MM.1S (cell line): ENCODE results near the gene FAM120A.

ENCODE experiments used
- DNase-seq: peaks from one replicate; pipeline ENCODE4 v3.0.0-alpha.2; 2015
- H2AFZ ChIP-seq: fragments of 300-600 bp; sonication (generic); 2 replicates; pipeline ENCODE4 v1.6.0; 2016; ENCODE audit warnings: antibody characterized with exemption, low read length
- H3F3A ChIP-seq: fragments of 300-600 bp; sonication (generic); 2 replicates; pipeline ENCODE4 v1.6.1; 2016; ENCODE audit warnings: mild to moderate bottlenecking, antibody characterized with exemption, low read length, moderate library complexity, mixed read lengths; ENCODE audit not compliant: insufficient read depth
- H3K27ac ChIP-seq: fragments of 300-600 bp; sonication (generic); 2 replicates; pipeline ENCODE4 v1.5.1; 2016; ENCODE audit warnings: mild to moderate bottlenecking, low read length
- H3K27me3 ChIP-seq: fragments of 300-600 bp; sonication (generic); replicated peaks from 2 replicates; pipeline ENCODE4 v1.6.0; 2016; ENCODE audit warnings: low read length; ENCODE audit not compliant: insufficient read depth
- H3K36me3 ChIP-seq: fragments of 300-600 bp; sonication (generic); replicated peaks from 2 replicates; pipeline ENCODE4 v1.6.1; 2016; ENCODE audit warnings: mild to moderate bottlenecking, low read length, mixed read lengths; ENCODE audit not compliant: insufficient read depth
- H3K4me1 ChIP-seq: fragments of 300-600 bp; sonication (generic); 2 replicates; pipeline ENCODE4 v1.6.1; 2016; ENCODE audit warnings: low read length, mixed read lengths
- H3K4me2 ChIP-seq: fragments of 300-600 bp; sonication (generic); 2 replicates; pipeline ENCODE4 v1.6.0; 2016; ENCODE audit warnings: low read depth, low read length
- H3K4me3 ChIP-seq: fragments of 300-600 bp; sonication (generic); 2 replicates; pipeline ENCODE4 v1.5.1; 2016; ENCODE audit warnings: low read length, mixed read lengths
- H3K79me2 ChIP-seq: fragments of 300-600 bp; sonication (generic); 2 replicates; pipeline ENCODE4 v1.6.1; 2016; ENCODE audit warnings: mixed run types, low read length, mixed read lengths
- H3K9ac ChIP-seq: fragments of 300-600 bp; sonication (generic); 2 replicates; pipeline ENCODE4 v1.6.1; 2016; ENCODE audit warnings: low read length, mixed read lengths
- H3K9me2 ChIP-seq: fragments of 300-600 bp; sonication (generic); replicated peaks from 2 replicates; pipeline ENCODE4 v1.6.1; 2016; ENCODE audit warnings: mild to moderate bottlenecking, low read length, mixed read lengths; ENCODE audit not compliant: insufficient read depth
- H3K9me3 ChIP-seq: fragments of 300-600 bp; sonication (generic); replicated peaks from 2 replicates; pipeline ENCODE4 v1.6.1; 2016; ENCODE audit warnings: mild to moderate bottlenecking, low read length, mixed read lengths; ENCODE audit not compliant: insufficient read depth
- H4K20me1 ChIP-seq: fragments of 300-600 bp; sonication (generic); 2 replicates; pipeline ENCODE4 v1.6.1; 2016; ENCODE audit warnings: mild to moderate bottlenecking, low read length, moderate library complexity, mixed read lengths; ENCODE audit not compliant: insufficient read depth
- CTCF ChIP-seq: fragments of 300-600 bp; sonication (generic); IDR thresholded peaks from 2 replicates; pipeline ENCODE4 v1.5.1; 2016; ENCODE audit warnings: antibody characterized with exemption, low read length, mixed read lengths
- EZH2 ChIP-seq: fragments of 300-600 bp; sonication (generic); optimal IDR thresholded peaks from 2 replicates; pipeline ENCODE3; 2017; ENCODE audit warnings: low read depth, mild to moderate bottlenecking, antibody characterized with exemption, low read length, mixed read lengths
- EZH2phosphoT487 ChIP-seq: fragments of 300-600 bp; sonication (generic); IDR thresholded peaks from 2 replicates; pipeline ENCODE4 v1.6.1; 2018; ENCODE audit warnings: antibody characterized with exemption, low read length

The FAM120A gene

GRCh38 chr9:93579711-93580516, 128.4 kb downstream of the FAM120A start:
- no peak for TF ChIP-seq CTCF
- no peak for TF ChIP-seq EZH2
- TF ChIP-seq EZH2phosphoT487: no peak
- Histone ChIP-seq H3K79me2 (peaks cover 83% of the 10 kb centered on the region), H3K4me1 (peaks cover 6% of the 10 kb centered on the region; the same call in 1 of the 2 replicates), H3K27me3 (no peaks in the 10 kb centered on the region), H3K9me3 (no peaks in the 10 kb centered on the region), H2AFZ (no peak overlapping the region), H3K27ac (no peak overlapping the region), H3K4me2 (no peak overlapping the region), H3K36me3 (no peaks in the 10 kb centered on the region), H3K9ac (no peak overlapping the region), H4K20me1 (no peaks in the 10 kb centered on the region; the same call in 1 of the 2 replicates), H3K9me2 (no peaks in the 10 kb centered on the region), H3K4me3 (no peak overlapping the region), H3F3A (no peaks in the 10 kb centered on the region)
- no peak for DNase-seq

GRCh38 chr9:93580654-93581380, 129.3 kb downstream of the FAM120A start:
- TF ChIP-seq CTCF (no peak), EZH2phosphoT487 (no peak), EZH2 (no peak)
- Histone ChIP-seq H3K4me1 (0 out of 2 replicates have a peak, but pooled peaks cover 3% of the 10 kb centered on the region), H3K9ac (no peak overlapping the region), H2AFZ (no peak overlapping the region), H3K79me2 (peaks cover 84% of the 10 kb centered on the region), H3K27me3 (no peaks in the 10 kb centered on the region), H3K9me3 (no peaks in the 10 kb centered on the region), H3F3A (no peaks in the 10 kb centered on the region), H3K36me3 (no peaks in the 10 kb centered on the region), H3K4me3 (no peak overlapping the region), H3K4me2 (no peak overlapping the region), H3K9me2 (no peaks in the 10 kb centered on the region), H3K27ac (no peak overlapping the region), H4K20me1 (no peaks in the 10 kb centered on the region; the same call in 1 of the 2 replicates)
- DNase-seq: no peak

- Histone ChIP-seq H3K36me3 (no peaks in the 10 kb centered on the region), H3K4me3 (no peak overlapping the region), H3K9ac (no peak overlapping the region), H4K20me1 (no peaks in the 10 kb centered on the region; the same call in none of the 2 replicates), H3K4me2 (no peak overlapping the region), H3K9me3 (no peaks in the 10 kb centered on the region), H3K27me3 (no peaks in the 10 kb centered on the region), H3K27ac (no peak overlapping the region), H2AFZ (no peak overlapping the region), H3K79me2 (peaks cover 96% of the 10 kb centered on the region), H3K9me2 (no peaks in the 10 kb centered on the region), H3K4me1 (0 out of 2 replicates have a peak, but pooled peaks cover 3% of the 10 kb centered on the region), H3F3A (no peaks in the 10 kb centered on the region)
- no peak for DNase-seq
- no peak for TF ChIP-seq EZH2
- no peak for TF ChIP-seq EZH2phosphoT487
- no peak for TF ChIP-seq CTCF
Observed at GRCh38 chr9:93582115-93582514, 130.6 kb downstream of the FAM120A start.
